Neural crest cell (in vitro differentiated cells): ENCODE data around the gene IKZF2. TPM values are rescaled to one million over a fixed set of nuclear protein-coding genes. Genes with fewer than 3 reads are reported as not detected.

Source experiments
- DNase-seq: peaks from one replicate; pipeline ENCODE4 v3.0.0; 2021; ENCODE audit warnings: low read depth, mixed read lengths, low spot score
- H3K27ac Mint-ChIP-seq: one replicate; pipeline ENCODE4 v1.8.0; 2021; ENCODE audit warnings: mild to moderate bottlenecking, mixed read lengths; ENCODE audit not compliant: unreplicated experiment
- H3K27me3 Mint-ChIP-seq: 2 replicates; pipeline ENCODE4 v1.8.0; 2021; ENCODE audit warnings: low read depth, mild to moderate bottlenecking, mixed read lengths
- H3K36me3 Mint-ChIP-seq: 2 replicates; pipeline ENCODE4 v1.8.0; 2021; ENCODE audit warnings: low read depth, mild to moderate bottlenecking, mixed read lengths
- H3K4me1 Mint-ChIP-seq: 2 replicates; pipeline ENCODE4 v1.8.0; 2021; ENCODE audit warnings: mixed read lengths
- H3K4me3 Mint-ChIP-seq: one replicate; pipeline ENCODE4 v1.8.0; 2021; ENCODE audit warnings: mild to moderate bottlenecking, mixed read lengths
- H3K9me3 Mint-ChIP-seq: 2 replicates; pipeline ENCODE4 v1.8.0; 2021; ENCODE audit warnings: mixed read lengths
- CTCF ChIP-seq: fragments of 200-600 bp; sonication (generic); conservative IDR thresholded peaks from 2 replicates; pipeline ENCODE4 v1.5.0; 2021; ENCODE audit warnings: antibody characterized with exemption, mild to moderate bottlenecking
- total RNA-seq: library from RNA; stranded (reverse); gene quantifications from 2 replicates; pipeline ENCODE4 v1.2.1, GENCODE V29; 2021

Gene IKZF2
- total RNA-seq, 1 donor from 2014 or later, result 7.3 TPM

- no peak for TF ChIP-seq CTCF
- H3K27ac Mint-ChIP-seq, result no peak overlapping the region
Observed at GRCh38 chr2:213172641-213173040, 21.2 kb upstream of the IKZF2 start.

GRCh38 chr2:213171147-213171546 is 19.7 kb upstream of the IKZF2 start:
- Mint-ChIP-seq H3K4me3 (no peak overlapping the region), H3K27me3 (no peaks in the 10 kb centered on the region), H3K4me1 (peaks cover 7% of the 10 kb centered on the region), H3K36me3 (no peaks in the 10 kb centered on the region), H3K27ac (no peak overlapping the region), H3K9me3 (no peaks in the 10 kb centered on the region)
- no peak for DNase-seq
- no peak for TF ChIP-seq CTCF

More at GRCh38 chr2:213172641-213173040, 21.2 kb upstream of the IKZF2 start:
- DNase-seq, result no peak
- H3K36me3 Mint-ChIP-seq, result no peaks in the 10 kb centered on the region
- H3K9me3 Mint-ChIP-seq, result peaks cover 4% of the 10 kb centered on the region
- H3K4me1 Mint-ChIP-seq, result peaks cover 3% of the 10 kb centered on the region
- H3K4me3 Mint-ChIP-seq, result no peak overlapping the region
- H3K27me3 Mint-ChIP-seq, result no peaks in the 10 kb centered on the region

- Mint-ChIP-seq H3K27ac (no peak overlapping the region), H3K4me1 (peaks cover 7% of the 10 kb centered on the region), H3K4me3 (no peak overlapping the region), H3K9me3 (no peaks in the 10 kb centered on the region), H3K27me3 (no peaks in the 10 kb centered on the region), H3K36me3 (no peaks in the 10 kb centered on the region)
- no peak for DNase-seq
- no peak for TF ChIP-seq CTCF
Observed at GRCh38 chr2:213167271-213167930, 16.0 kb upstream of the IKZF2 start.

GRCh38 chr2:213166109-213166508 is 14.7 kb upstream of the IKZF2 start:
- H3K4me3 Mint-ChIP-seq, result no peak overlapping the region
- no peak for DNase-seq
- TF ChIP-seq CTCF, result no peak
- H3K27me3 Mint-ChIP-seq, result no peaks in the 10 kb centered on the region
- H3K9me3 Mint-ChIP-seq, result no peaks in the 10 kb centered on the region
- H3K4me1 Mint-ChIP-seq, result peaks cover 7% of the 10 kb centered on the region
- H3K27ac Mint-ChIP-seq, result no peak overlapping the region
- no peaks in the 10 kb centered on the region for H3K36me3 Mint-ChIP-seq

- TF ChIP-seq CTCF, result no peak
- Mint-ChIP-seq H3K4me3 (no peak overlapping the region), H3K27me3 (no peaks in the 10 kb centered on the region), H3K9me3 (no peaks in the 10 kb centered on the region), H3K36me3 (no peaks in the 10 kb centered on the region), H3K27ac (no peak overlapping the region), H3K4me1 (peaks cover 7% of the 10 kb centered on the region)
- DNase-seq, result no peak
Observed at GRCh38 chr2:213164263-213164662, 12.9 kb upstream of the IKZF2 start.
